Endothelial cell of umbilical vein (primary cell): ENCODE results near the gene RECK. TPM values are rescaled to one million over a fixed set of nuclear protein-coding genes. Genes with fewer than 3 reads are reported as not detected.

Experiments
- BruUV-seq: library from RNA; stranded (reverse); fragments of 400-500 nt; replicated peaks from 2 replicates; lab custom pipeline; 2021; lab: Mats Ljungman, UMichigan
- CTCF ChIA-PET: fragments of 300-600, 350-600 bp; sonication (Branson Sonifier 250); formaldehyde crosslinking; loops from one replicate; lab custom pipeline; 2021; ENCODE audit warnings: antibody characterized with exemption, inconsistent platforms; lab: Charles Lee
- POLR2A ChIA-PET: fragments of 300-600, 350-600 bp; sonication (Branson Sonifier 250); formaldehyde crosslinking; loops from one replicate; lab custom pipeline; 2021; ENCODE audit warnings: antibody characterized with exemption, inconsistent platforms; lab: Charles Lee
- DNase-seq: peaks from one replicate; pipeline ENCODE4 v3.0.0-alpha.2; 2011; ENCODE audit warnings: low read depth, low spot score
- FAIRE-seq: peaks from 2 replicates; lab custom pipeline; 2011; peaks lifted over from hg19 to GRCh38; lab: Jason Lieb, UNC
- H2AFZ ChIP-seq: 2 replicates; pipeline ENCODE4 v1.6.0; 2012; ENCODE audit warnings: low read depth, low read length, control low read depth, inconsistent platforms
- H3K27ac ChIP-seq: 2 replicates; pipeline ENCODE4 v1.5.1; 2011; ENCODE audit warnings: low read depth, mild to moderate bottlenecking, control low read depth, low read length, moderate library complexity; ENCODE audit not compliant: insufficient read depth
- H3K27me3 ChIP-seq, 2 experiments: 2 replicates each; pipeline versions ENCODE4 v1.6.0 to v1.6.1; 2011; ENCODE audit warnings: low read length in 2 of 2, mixed read lengths in 1 of 2; ENCODE audit not compliant: control insufficient read depth in 2 of 2, insufficient read depth in 2 of 2
- H3K36me3 ChIP-seq, 2 experiments: 2 replicates in 1 of 2; 3 replicates in 1 of 2; pipeline ENCODE4 v1.5.1; 2011; ENCODE audit warnings: low read length in 2 of 2, mild to moderate bottlenecking in 1 of 2, moderate library complexity in 1 of 2; ENCODE audit not compliant: control insufficient read depth in 2 of 2, insufficient read depth in 2 of 2; ENCODE audit errors: extremely low read depth in 1 of 2
- H3K4me1 ChIP-seq: 3 replicates; pipeline ENCODE4 v1.5.1; 2011; ENCODE audit warnings: mild to moderate bottlenecking, low read length; ENCODE audit not compliant: control insufficient read depth, insufficient read depth; ENCODE audit errors: extremely low read depth
- H3K4me2 ChIP-seq: 2 replicates; pipeline ENCODE4 v1.6.1; 2011; ENCODE audit warnings: low read length, control low read depth, mixed read lengths; ENCODE audit not compliant: insufficient read depth
- H3K4me3 ChIP-seq, 3 experiments: fragments of 200-600 bp in 1 of 3; sonication (generic), shearing (Covaris generic) in 1 of 3; replicated peaks in 1 of 3; 2 replicates each; pipeline ENCODE4 v1.5.1; 2011 to 2016; ENCODE audit warnings: control low read depth in 3 of 3, low read length in 3 of 3, mild to moderate bottlenecking in 2 of 3, inconsistent platforms in 1 of 3, low read depth in 1 of 3, moderate library complexity in 1 of 3; ENCODE audit not compliant: insufficient read depth in 1 of 3
- H3K79me2 ChIP-seq: 2 replicates; pipeline ENCODE4 v1.6.0; 2012; ENCODE audit warnings: low read length, inconsistent platforms; ENCODE audit not compliant: control insufficient read depth, insufficient read depth
- H3K9ac ChIP-seq: replicated peaks from 2 replicates; pipeline ENCODE3; 2011; ENCODE audit warnings: low read length, control low read depth; ENCODE audit not compliant: insufficient read depth; ENCODE audit errors: extremely low read depth
- H3K9me1 ChIP-seq: replicated peaks from 3 replicates; pipeline ENCODE4 v1.6.0; 2011; ENCODE audit warnings: mild to moderate bottlenecking, low read length; ENCODE audit not compliant: control insufficient read depth, insufficient read depth; ENCODE audit errors: extremely low read depth
- H3K9me3 ChIP-seq: replicated peaks from 2 replicates; pipeline ENCODE4 v1.5.1; 2012; ENCODE audit warnings: low read length, inconsistent platforms; ENCODE audit not compliant: control insufficient read depth, insufficient read depth
- H4K20me1 ChIP-seq: replicated peaks from 2 replicates; pipeline ENCODE3; 2011; ENCODE audit warnings: mild to moderate bottlenecking, low read length; ENCODE audit not compliant: control insufficient read depth, insufficient read depth; ENCODE audit errors: extremely low read depth
- CTCF ChIP-seq, 2 donors: IDR thresholded peaks; 1 replicate in 1 of 2; 2 replicates in 1 of 2; pipeline ENCODE4 v1.5.1; 2011; ENCODE audit warnings: low read length in 2 of 2, mild to moderate bottlenecking in 2 of 2, moderate library complexity in 2 of 2, control low read depth in 1 of 2, inconsistent platforms in 1 of 2, low read depth in 1 of 2; ENCODE audit not compliant: insufficient read depth in 1 of 2; ENCODE audit errors: extremely low read depth in 1 of 2
- FOS ChIP-seq: IDR thresholded peaks from 2 replicates; pipeline ENCODE4 v1.6.1; 2011; ENCODE audit warnings: mild to moderate bottlenecking, low read length, moderate library complexity, borderline replicate concordance; ENCODE audit not compliant: insufficient read depth
- JUN ChIP-seq: IDR thresholded peaks from 2 replicates; pipeline ENCODE4 v1.6.1; 2011; ENCODE audit warnings: borderline replicate concordance, low read depth; ENCODE audit not compliant: insufficient read length, insufficient read depth
- MAX ChIP-seq: IDR thresholded peaks from 2 replicates; pipeline ENCODE4 v1.6.1; 2011; ENCODE audit not compliant: insufficient read depth, insufficient read length
- POLR2AphosphoS5 ChIP-seq: IDR thresholded peaks from 2 replicates; pipeline ENCODE4 v1.6.1; 2012; ENCODE audit warnings: low read depth, mild to moderate bottlenecking, control low read depth, low read length, moderate library complexity; ENCODE audit not compliant: insufficient read depth
- dilution Hi-C: fragments of 300-500 bp; cut with MboI; formaldehyde crosslinking; loops from one replicate; pipeline ENCODE4 v1.15.0; 2019; ENCODE audit warnings: low sequenced_read_pairs; ENCODE audit not compliant: extremely low pct_ligation_motif_present
- intact Hi-C: fragments of 100-400 bp; cut with micrococcal nuclease; formaldehyde crosslinking; loops from one replicate; pipeline ENCODE4 v1.10.0; 2022
- polyA plus RNA-seq, 4 experiments: library from polyadenylated mRNA; depleted of rRNA in 3 of 4; stranded (reverse) in 3 of 4; unstranded in 1 of 4; fragments of >200 nt; gene quantifications; 2 replicates each; pipeline versions ENCODE4 v1.2.1 to v1.2.3, GENCODE V29; 2011 to 2012; ENCODE audit warnings: missing spikeins in 1 of 4
- total RNA-seq: library from RNA; stranded (reverse); gene quantifications from 2 replicates; pipeline ENCODE4 v1.2.3, GENCODE V29; 2021

The RECK gene
- total and polyA plus RNA-seq, 2 donors (not counting 3 experiments of a cell fraction or from before 2014, with no cell fraction given) = 12.0 to 14.1 TPM

- FAIRE-seq (no peak), DNase-seq (no peak)
- H4K20me1 ChIP-seq = no peaks in the 10 kb centered on the region
- no peaks in the 10 kb centered on the region for H3K9me1 ChIP-seq
- no TSS peak for BruUV-seq
- no peaks in the 10 kb centered on the region for H3K27me3 ChIP-seq
- dilution Hi-C loops (no loop called here), intact Hi-C loops (no loop called here)
- TF ChIP-seq CTCF (IDR thresholded peaks at IDR 0.05; ENCODE audit: extremely low read depth in 1 of 2, insufficient read depth in 1 of 2, low read depth in 1 of 2, low read length in 2 of 2) = no peak
- no peak for TF ChIP-seq JUN
- no peak for TF ChIP-seq FOS
- no peak for TF ChIP-seq MAX
- TF ChIP-seq POLR2AphosphoS5 = no peak
- H2AFZ ChIP-seq = no peak overlapping the region
- no peak overlapping the region for H3K4me2 ChIP-seq
- H3K9ac ChIP-seq = no peak overlapping the region
- CTCF ChIA-PET = interaction anchor here (0.6 to 1.7 kb wide), 5 partner anchors 9 to 135 kb away, joined by 3 to 8 read pairs (median 3); no protein-coding TSS in a partner anchor
- no peak overlapping the region for H3K4me3 ChIP-seq
- peaks cover under 1% of the 10 kb centered on the region for H3K79me2 ChIP-seq
- H3K27ac ChIP-seq = no peak overlapping the region
- H3K9me3 ChIP-seq = no peaks in the 10 kb centered on the region
- peaks cover 3% of the 10 kb centered on the region for H3K4me1 ChIP-seq
- no peaks in the 10 kb centered on the region for H3K36me3 ChIP-seq
- POLR2A ChIA-PET = no interaction called here
Measured at GRCh38 chr9:36031774-36032555, 4.7 kb upstream of the RECK start.
